ENCODE results near the gene PHF21A.

- no peak for TF ChIP-seq EZH2 (IDR thresholded peaks at IDR 0.05; ENCODE audit: insufficient read depth, low read length)
- no peak for TF ChIP-seq CTCF (IDR thresholded peaks at IDR 0.05; ENCODE audit: insufficient read depth, low read depth, low read length)
Measured at GRCh38 chr11:45968901-45969300, 152.4 kb downstream of the PHF21A start.

Data from astrocyte (in vitro differentiated cells and primary cell).